K562 (cell line): ENCODE data around the gene DCAF7. TPM values are rescaled to one million over a fixed set of nuclear protein-coding genes. Genes with fewer than 3 reads are reported as not detected.

Experiments used
- ATAC-seq: fragments of 200-7000 bp; cut with Tn5 transposase; 3 replicates; pipeline ENCODE4 v1.9.1; 2020; ENCODE audit warnings: moderate library complexity
- BruUV-seq: library from RNA; stranded (reverse); fragments of 400-500 nt; replicated peaks from 2 replicates; lab custom pipeline; 2021; lab: Mats Ljungman, UMichigan
- CTCF ChIA-PET: fragments of 300-600 bp; formaldehyde crosslinking; extraction: SDS; loops from one replicate; lab custom pipeline; 2021; ENCODE audit warnings: low intra/inter-chr PET ratio; lab: Yijun Ruan, JAX
- POLR2A ChIA-PET: fragments of 300-600, 350-650 bp; sonication (Branson Sonifier 250); formaldehyde crosslinking; extraction: SDS; loops from one replicate; lab custom pipeline; 2021; ENCODE audit warnings: antibody characterized with exemption, inconsistent platforms; lab: Yijun Ruan, JAX
- DNase-seq, 4 experiments: peaks; one replicate each; pipeline versions ENCODE4 v3.0.0 to v3.0.0-alpha.2; 2011 to 2018; ENCODE audit warnings: low spot score in 3 of 4, mixed read lengths in 3 of 4; ENCODE audit errors: extremely low read depth in 1 of 4
- FAIRE-seq: peaks from 2 replicates; lab custom pipeline; 2011; peaks lifted over from hg19 to GRCh38; lab: Jason Lieb, UNC
- H2AFZ ChIP-seq: 2 replicates; pipeline ENCODE4 v1.6.0; 2011; ENCODE audit warnings: low read depth, low read length, control low read depth, inconsistent platforms
- H3K27ac ChIP-seq: fragments of 200-600 bp; 3 replicates; pipeline ENCODE4 v1.8.0; 2011; ENCODE audit warnings: low read depth, mild to moderate bottlenecking, control low read depth, inconsistent platforms, low read length, moderate library complexity, mixed read lengths; ENCODE audit errors: extremely low read depth
- H3K27me3 ChIP-seq, 2 experiments: fragments of 300-600 bp in 1 of 2; 2 replicates in 1 of 2; 3 replicates in 1 of 2; pipeline versions ENCODE4 v1.6.0 to v1.8.0; 2011; ENCODE audit warnings: inconsistent platforms in 2 of 2, low read length in 2 of 2, mild to moderate bottlenecking in 1 of 2, mixed read lengths in 1 of 2, moderate library complexity in 1 of 2; ENCODE audit not compliant: control insufficient read depth in 2 of 2, insufficient read depth in 2 of 2
- H3K36me3 ChIP-seq: fragments of 300-600 bp; 3 replicates; pipeline ENCODE4 v1.8.0; 2011; ENCODE audit warnings: mild to moderate bottlenecking, low read length, inconsistent platforms; ENCODE audit not compliant: control insufficient read depth, insufficient read depth
- H3K4me1 ChIP-seq, 2 experiments: fragments of 200-600 bp in 1 of 2; replicated peaks in 1 of 2; 2 replicates in 1 of 2; 3 replicates in 1 of 2; pipeline versions ENCODE4 v1.5.1 to v1.8.0; 2011; ENCODE audit warnings: inconsistent platforms in 2 of 2, low read length in 2 of 2, mild to moderate bottlenecking in 1 of 2, mixed read lengths in 1 of 2, moderate library complexity in 1 of 2; ENCODE audit not compliant: control insufficient read depth in 2 of 2, insufficient read depth in 2 of 2
- H3K4me2 ChIP-seq: 2 replicates; pipeline ENCODE4 v1.6.1; 2011; ENCODE audit warnings: low read length, control low read depth, inconsistent platforms, mixed read lengths; ENCODE audit not compliant: insufficient read depth
- H3K4me3 ChIP-seq: fragments of 200-600 bp; sonication (generic), shearing (Covaris generic); 2 replicates; pipeline ENCODE4 v1.5.1; 2016; ENCODE audit warnings: control low read depth, inconsistent platforms
- H3K79me2 ChIP-seq: fragments of 200-600 bp; 3 replicates; pipeline ENCODE4 v1.8.0; 2011; ENCODE audit warnings: low read length, inconsistent platforms; ENCODE audit not compliant: control insufficient read depth, insufficient read depth
- H3K9ac ChIP-seq, 2 experiments: 2 replicates each; pipeline versions ENCODE4 v1.6.0 to v1.6.1; 2011; ENCODE audit warnings: low read depth in 2 of 2, low read length in 2 of 2, control low read depth in 1 of 2, inconsistent platforms in 1 of 2, mild to moderate bottlenecking in 1 of 2, mixed read lengths in 1 of 2; ENCODE audit not compliant: insufficient read depth in 1 of 2
- H3K9me1 ChIP-seq: one replicate; pipeline ENCODE4 v1.6.0; 2011; ENCODE audit warnings: inconsistent platforms, mild to moderate bottlenecking, low read length, moderate library complexity; ENCODE audit not compliant: control insufficient read depth, insufficient read depth
- H3K9me3 ChIP-seq: replicated peaks from 2 replicates; pipeline ENCODE4 v1.5.1; 2011; ENCODE audit warnings: low read depth, low read length, inconsistent platforms; ENCODE audit not compliant: control insufficient read depth, insufficient read depth
- H4K20me1 ChIP-seq: replicated peaks from 2 replicates; pipeline ENCODE4 v1.6.1; 2011; ENCODE audit warnings: low read length, inconsistent platforms, mixed read lengths; ENCODE audit not compliant: control insufficient read depth, insufficient read depth
- CSDE1 ChIP-seq, 2 experiments: fragments of 450-650 bp; IDR thresholded peaks; 2 replicates each; pipeline ENCODE4 v1.6.1; 2016; ENCODE audit warnings: mild to moderate bottlenecking in 1 of 2
- FOXJ3 ChIP-seq: sonication (generic); formaldehyde crosslinking; IDR thresholded peaks from 2 replicates; pipeline ENCODE4 v1.4.0; 2020; ENCODE audit warnings: mild to moderate bottlenecking, missing genetic modification reagents
- MAFF ChIP-seq: IDR thresholded peaks from 2 replicates; pipeline ENCODE4 v1.6.1; 2012; ENCODE audit warnings: low read length, improper control_type of control experiment
- NFIX ChIP-seq: fragments of 250-450 bp; sonication (Bioruptor Pico); IDR thresholded peaks from 2 replicates; pipeline ENCODE4 v1.4.0; 2020; ENCODE audit warnings: low read depth, mild to moderate bottlenecking, moderate library complexity
- PHF21A ChIP-seq: fragments of 450-650 bp; IDR thresholded peaks from 2 replicates; pipeline ENCODE4 v1.6.1; 2017; ENCODE audit warnings: low read depth, borderline replicate concordance
- XRCC5 ChIP-seq: fragments of 200-400 bp; formaldehyde crosslinking; IDR thresholded peaks from 2 replicates; pipeline ENCODE4 v1.6.1; 2017; ENCODE audit warnings: low read depth, mild to moderate bottlenecking, low read length
- ZC3H4 ChIP-seq: sonication (generic); formaldehyde crosslinking; IDR thresholded peaks from 2 replicates; pipeline ENCODE4 v1.9.0; 2021; ENCODE audit warnings: missing genetic modification reagents, borderline replicate concordance
- ZFX ChIP-seq: sonication (generic); formaldehyde crosslinking; IDR thresholded peaks from 2 replicates; pipeline ENCODE4 v1.8.0; 2022; ENCODE audit warnings: mild to moderate bottlenecking, missing genetic modification reagents, moderate library complexity
- WGBS: fragments of 100-300 bp; shearing (Covaris generic); methylation state at CpG from one replicate; pipeline ENCODE4 v1.1.6; 2016; ENCODE audit warnings: low coverage, mixed read lengths; ENCODE audit not compliant: insufficient coverage; ENCODE audit errors: missing lambda C conversion rate; 5-methylcytosine and 5-hydroxymethylcytosine counted together
- in situ Hi-C: fragments of 300-500 bp; cut with MboI; formaldehyde crosslinking; loops from 4 replicates; pipeline ENCODE4 v1.15.0; 2018; ENCODE audit warnings: inconsistent platforms, mixed read lengths
- intact Hi-C: fragments of 100-400 bp; cut with micrococcal nuclease; formaldehyde crosslinking; loops from 2 replicates; pipeline ENCODE4 v1.14.2; 2022
- polyA plus RNA-seq, 8 experiments: library from polyadenylated mRNA; depleted of rRNA in 4 of 8; stranded (reverse) in 5 of 8; unstranded in 3 of 8; fragments of >200 nt; fragmentation: Nextera tagmentation in 2 of 8; fragmentation: Illumina TruSeq in 1 of 8; extraction: Ambion mirVana in 2 of 8; extraction: Trizol in 1 of 8; gene quantifications; 2 replicates each; pipeline versions ENCODE4 v1.2.1 to v1.2.3, GENCODE V29; 2011 to 2014; ENCODE audit warnings: inconsistent platforms in 1 of 8, missing spikeins in 1 of 8
- total RNA-seq, 7 experiments: library from RNA; depleted of rRNA in 6 of 7; stranded (reverse); fragments of >200 nt in 6 of 7; fragmentation: Illumina TruSeq in 2 of 7; extraction: Trizol in 2 of 7; gene quantifications; 2 replicates each; pipeline versions ENCODE4 v1.2.1 to v1.2.3, GENCODE V29; 2011 to 2021; ENCODE audit warnings: low replicate concordance in 1 of 7

DCAF7 gene
- total and polyA plus RNA-seq, 9 of the 15 experiments (the other 6 are each of a cell fraction or from before 2014, with no cell fraction given) = 30.8 to 123 (median 40.2) TPM

DNA sequence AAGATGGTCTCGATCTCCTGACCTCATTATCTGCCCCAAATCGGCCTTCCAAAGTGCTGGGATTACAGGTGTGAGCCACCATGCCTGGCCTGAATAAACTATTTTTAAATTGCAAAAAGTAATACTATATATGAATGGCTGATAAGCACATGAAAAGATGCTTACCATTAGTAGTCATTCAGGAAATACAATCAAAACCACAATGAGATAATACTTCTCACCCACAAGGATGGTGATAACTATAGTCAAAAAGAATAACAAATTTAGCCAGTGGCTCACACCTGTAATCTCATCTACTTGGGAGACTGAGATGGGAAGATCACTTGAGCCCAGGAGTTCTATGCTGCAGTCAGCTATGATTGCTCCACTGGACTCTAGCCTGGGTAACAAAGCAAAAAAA, 48.0 kb downstream of the DCAF7 start:
- intact Hi-C loops (no loop called here), in situ Hi-C loops (no loop called here)
- no TSS peak for BruUV-seq
- 58% methylated on average over 2 of the region's 2 CpGs for WGBS
- no peak for DNase-seq
- Histone ChIP-seq H3K27ac (no peak overlapping the region), H2AFZ (no peak overlapping the region), H3K79me2 (peaks cover 22% of the 10 kb centered on the region), H3K9me1 (no peaks in the 10 kb centered on the region), H3K4me1 (peaks cover 13 to 18% of the 10 kb centered on the region in 2 experiments; a peak in 3 of 5 replicates), H3K9me3 (no peaks in the 10 kb centered on the region), H3K27me3 (no peaks in the 10 kb centered on the region), H3K9ac (no peak overlapping the region), H3K4me3 (no peak overlapping the region), H3K36me3 (peaks cover 11% of the 10 kb centered on the region; the same call in 2 of the 3 replicates), H3K4me2 (no peak overlapping the region), H4K20me1 (no peaks in the 10 kb centered on the region)
- CTCF ChIA-PET = no interaction called here
- TF ChIP-seq ZC3H4 (CRISPR knock-in tag) = no peak
- TF ChIP-seq XRCC5 = no peak
- TF ChIP-seq NFIX = no peak
- no peak for TF ChIP-seq MAFF
- TF ChIP-seq ZFX (CRISPR knock-in tag) = no peak
- TF ChIP-seq FOXJ3 (CRISPR knock-in tag) = no peak
- no peak for TF ChIP-seq PHF21A
- TF ChIP-seq CSDE1 (IDR thresholded peaks at IDR 0.05) = no peak
- ATAC-seq = no peak
- POLR2A ChIA-PET = no interaction called here
- FAIRE-seq = no peak
